Activated naive CD4-positive, alpha-beta T cell treated with anti-CD3 and anti-CD28 coated beads, Interleukin-2, amount 50 U/mL, for 16 hours (primary cell): ENCODE data around the gene DACT1.

Experiments
- DNase-seq: peaks from one replicate; pipeline ENCODE4 v3.0.0-alpha.2; 2020

The DACT1 gene

GRCh38 chr14:58669556-58670200, 31.9 kb downstream of the DACT1 start:
- no peak for DNase-seq

GRCh38 chr14:58671024-58671423, 33.3 kb downstream of the DACT1 start:
- no peak for DNase-seq

GRCh38 chr14:58671436-58671835, 33.7 kb downstream of the DACT1 start:
- no peak for DNase-seq

GRCh38 chr14:58673722-58674121, 36.0 kb downstream of the DACT1 start:
- no peak for DNase-seq

GRCh38 chr14:58677001-58677400, 39.2 kb downstream of the DACT1 start:
- no peak for DNase-seq

- no peak for DNase-seq
Measured at GRCh38 chr14:58677517-58677916, 39.8 kb downstream of the DACT1 start.

GRCh38 chr14:58677996-58678395, 40.2 kb downstream of the DACT1 start:
- no peak for DNase-seq

- DNase-seq, result no peak
Measured at GRCh38 chr14:58680698-58681097, 42.9 kb downstream of the DACT1 start.

GRCh38 chr14:58687232-58687795, 49.6 kb downstream of the DACT1 start:
- DNase-seq, result no peak

GRCh38 chr14:58690801-58691516, 53.2 kb downstream of the DACT1 start:
- no peak for DNase-seq

GRCh38 chr14:58693048-58693447, 55.3 kb downstream of the DACT1 start:
- DNase-seq, result no peak

- no peak for DNase-seq
Measured at GRCh38 chr14:58695514-58695913, 57.8 kb downstream of the DACT1 start.

GRCh38 chr14:58697266-58697929, 59.6 kb downstream of the DACT1 start:
- DNase-seq, result no peak
